ENCODE results near the gene LRRC8B.

DNA sequence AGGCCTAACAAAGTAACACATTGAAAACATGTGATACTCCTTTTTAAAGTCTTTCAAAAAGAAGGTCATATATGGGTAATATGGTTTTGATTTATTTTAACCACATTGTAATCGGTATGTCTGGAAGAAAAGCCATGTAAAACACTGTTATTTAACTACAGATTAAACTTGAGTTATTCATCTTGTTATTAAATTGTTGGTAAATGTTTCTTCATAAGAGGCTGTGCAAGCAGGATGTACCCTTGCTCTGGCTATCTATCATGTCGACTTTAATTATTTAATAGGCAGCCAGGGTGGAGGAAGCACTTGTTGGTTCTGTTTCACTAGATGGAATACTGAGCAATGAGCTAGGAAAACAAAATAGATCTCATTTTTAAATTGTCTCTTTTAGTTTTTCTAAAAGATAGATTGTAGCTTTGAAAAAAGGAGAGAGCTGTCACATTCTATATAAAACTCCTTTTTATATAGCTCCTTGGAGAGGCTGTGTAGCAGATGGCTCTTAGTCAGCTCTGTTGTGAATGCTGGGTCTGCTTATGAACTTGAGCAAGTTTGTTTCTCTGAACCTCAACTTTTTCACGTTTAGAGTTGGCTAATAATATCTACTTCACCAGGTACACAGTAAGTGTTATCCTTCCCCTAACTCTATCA lies 39.5 kb downstream of the LRRC8B start:
- TF ChIP-seq, protein P1, sequence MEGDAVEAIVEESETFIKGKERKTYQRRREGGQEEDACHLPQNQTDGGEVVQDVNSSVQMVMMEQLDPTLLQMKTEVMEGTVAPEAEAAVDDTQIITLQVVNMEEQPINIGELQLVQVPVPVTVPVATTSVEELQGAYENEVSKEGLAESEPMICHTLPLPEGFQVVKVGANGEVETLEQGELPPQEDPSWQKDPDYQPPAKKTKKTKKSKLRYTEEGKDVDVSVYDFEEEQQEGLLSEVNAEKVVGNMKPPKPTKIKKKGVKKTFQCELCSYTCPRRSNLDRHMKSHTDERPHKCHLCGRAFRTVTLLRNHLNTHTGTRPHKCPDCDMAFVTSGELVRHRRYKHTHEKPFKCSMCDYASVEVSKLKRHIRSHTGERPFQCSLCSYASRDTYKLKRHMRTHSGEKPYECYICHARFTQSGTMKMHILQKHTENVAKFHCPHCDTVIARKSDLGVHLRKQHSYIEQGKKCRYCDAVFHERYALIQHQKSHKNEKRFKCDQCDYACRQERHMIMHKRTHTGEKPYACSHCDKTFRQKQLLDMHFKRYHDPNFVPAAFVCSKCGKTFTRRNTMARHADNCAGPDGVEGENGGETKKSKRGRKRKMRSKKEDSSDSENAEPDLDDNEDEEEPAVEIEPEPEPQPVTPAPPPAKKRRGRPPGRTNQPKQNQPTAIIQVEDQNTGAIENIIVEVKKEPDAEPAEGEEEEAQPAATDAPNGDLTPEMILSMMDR (IDR thresholded peaks at IDR 0.05), result no peak
- TF ChIP-seq POLR2A (IDR thresholded peaks at IDR 0.05), result no peak

All from testis (tissue), 2 donors.